HG02798 (cell line): ENCODE results near the gene WNT1.
A peak's percentile ranks its signal among the peaks of the same experiment; 100 is the strongest.

Source experiments
- ATAC-seq: cut with Tn5 transposase; IDR thresholded peaks from one replicate; pipeline ENCODE4 v1.9.1; 2021; ENCODE audit warnings: mild to moderate bottlenecking; ENCODE audit not compliant: unreplicated experiment, poor library complexity

Gene WNT1

DNA sequence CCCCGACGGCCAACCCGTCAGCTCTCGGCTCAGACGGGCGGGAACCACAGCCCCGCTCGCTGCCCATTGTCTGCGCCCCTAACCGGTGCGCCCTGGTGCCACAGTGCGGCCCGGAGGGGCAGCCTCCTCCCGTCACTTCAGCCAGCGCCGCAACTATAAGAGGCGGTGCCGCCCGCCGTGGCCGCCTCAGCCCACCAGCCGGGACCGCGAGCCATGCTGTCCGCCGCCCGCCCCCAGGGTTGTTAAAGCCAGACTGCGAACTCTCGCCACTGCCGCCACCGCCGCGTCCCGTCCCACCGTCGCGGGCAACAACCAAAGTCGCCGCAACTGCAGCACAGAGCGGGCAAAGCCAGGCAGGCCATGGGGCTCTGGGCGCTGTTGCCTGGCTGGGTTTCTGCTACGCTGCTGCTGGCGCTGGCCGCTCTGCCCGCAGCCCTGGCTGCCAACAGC lies at the start of gene WNT1:
Gene WNT1 (plus strand): TSS at position 32 of the 450 bp plus-strand sequence. CDS start 329 bp downstream, at position 361.
- ATAC-seq, result no peak

DNA sequence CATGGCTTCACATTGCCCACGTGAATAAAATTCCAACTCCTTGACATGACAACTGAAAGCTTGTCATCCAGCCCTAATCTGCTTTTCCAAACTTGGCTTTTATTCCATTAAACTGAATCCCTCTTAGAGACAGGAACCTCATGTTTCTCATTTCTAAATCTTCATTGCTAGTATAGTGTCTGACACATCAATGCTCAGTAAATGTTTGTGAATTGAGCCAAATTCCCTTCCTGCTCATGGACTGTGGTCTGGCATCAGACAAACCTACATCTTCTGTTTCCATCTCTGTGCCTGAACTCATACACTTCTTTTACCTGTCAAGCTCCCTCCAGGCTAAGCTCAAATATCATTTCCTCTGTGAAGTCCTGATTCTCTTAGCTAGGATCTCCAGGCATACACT lies 48.6 kb upstream of the WNT1 start:
- no peak for ATAC-seq

DNA sequence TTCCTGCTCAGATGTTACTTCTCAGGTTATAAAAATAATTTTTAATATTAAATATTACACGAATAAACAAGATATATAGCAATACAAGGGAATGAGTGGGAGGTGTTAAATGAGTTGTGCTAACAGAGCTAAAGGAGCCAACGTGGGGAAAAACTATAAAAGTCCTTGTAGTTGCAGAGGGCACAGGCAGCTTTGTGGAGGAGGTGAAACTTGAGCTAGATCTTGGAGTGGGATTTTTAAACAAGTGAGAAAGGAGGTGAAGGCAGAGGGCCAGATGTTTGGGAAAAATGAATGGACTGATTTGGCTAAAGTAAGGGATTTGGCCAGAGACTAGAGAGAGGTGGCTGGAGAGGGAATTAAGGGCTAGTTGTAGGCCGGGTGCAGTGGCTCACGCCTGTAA lies 47.6 kb upstream of the WNT1 start:
- no peak for ATAC-seq

DNA sequence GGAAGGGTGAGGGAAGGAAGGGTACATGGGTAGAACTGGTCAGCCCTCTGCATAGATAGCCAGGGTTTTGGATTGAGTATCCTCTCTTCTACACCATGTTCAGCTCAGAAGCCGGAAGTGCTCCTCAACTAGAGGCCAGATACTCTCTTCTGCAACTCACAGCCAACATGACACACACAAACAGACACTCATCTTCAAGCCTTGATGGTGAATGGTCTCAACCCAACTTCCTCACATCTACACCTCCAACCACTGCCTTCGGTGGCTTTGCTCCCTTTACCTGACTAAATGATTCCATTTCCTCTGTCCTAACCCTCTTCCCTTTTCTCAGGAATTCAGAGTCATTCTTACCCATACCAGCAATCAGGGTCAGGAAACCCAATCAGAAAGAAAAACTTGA lies 45.2 kb upstream of the WNT1 start:
- ATAC-seq, result no peak

DNA sequence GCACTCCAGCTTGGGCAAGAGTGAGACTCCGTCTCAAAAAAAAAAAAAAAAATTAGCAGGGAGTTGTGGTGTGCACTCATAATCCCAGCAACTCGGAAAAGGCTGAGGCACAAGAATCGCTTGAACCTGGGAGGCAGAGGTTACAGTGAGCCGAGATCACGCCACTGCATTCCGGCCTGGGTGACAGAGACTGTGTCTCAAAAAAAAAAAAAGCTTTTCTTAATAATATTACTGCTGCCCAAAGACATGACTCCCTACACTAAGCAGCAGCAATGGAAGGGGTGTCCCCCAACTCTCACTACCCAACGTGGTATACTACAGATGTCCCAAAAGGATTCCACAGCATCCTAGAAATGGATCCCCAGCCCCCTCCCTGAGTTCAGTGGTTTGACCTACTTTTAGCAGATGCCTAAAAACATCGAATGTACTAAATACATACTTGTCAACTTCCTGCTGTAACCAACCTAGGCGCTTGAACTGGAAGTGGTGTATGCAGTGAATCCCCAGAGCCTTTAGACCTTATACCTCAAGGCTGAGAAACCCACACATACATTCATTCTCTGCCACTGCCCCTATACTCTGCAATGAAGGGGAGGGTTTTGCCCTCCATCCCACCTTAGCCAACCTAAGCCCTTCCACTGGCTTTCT lies 44.3 kb upstream of the WNT1 start:
- no peak for ATAC-seq

DNA sequence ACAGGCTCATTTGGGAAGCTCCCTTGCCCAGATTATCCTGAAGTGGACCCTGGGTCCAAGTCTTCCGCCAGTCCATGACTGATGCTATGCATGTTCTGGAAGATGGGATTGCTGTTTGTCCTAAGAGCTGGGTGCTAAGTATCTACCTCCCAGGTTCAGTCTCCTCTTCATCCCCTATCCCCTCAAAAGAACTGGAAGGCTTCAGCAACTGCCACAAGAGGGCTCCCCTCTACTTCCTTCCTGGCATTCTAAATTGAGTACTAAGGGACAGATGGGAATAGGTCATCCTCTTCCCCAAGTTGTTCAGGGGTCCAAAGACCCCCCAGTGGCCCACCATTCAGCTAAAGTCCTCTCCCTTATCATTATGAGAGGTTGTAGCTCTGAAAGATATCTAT lies 43.8 kb upstream of the WNT1 start:
- no peak for ATAC-seq

DNA sequence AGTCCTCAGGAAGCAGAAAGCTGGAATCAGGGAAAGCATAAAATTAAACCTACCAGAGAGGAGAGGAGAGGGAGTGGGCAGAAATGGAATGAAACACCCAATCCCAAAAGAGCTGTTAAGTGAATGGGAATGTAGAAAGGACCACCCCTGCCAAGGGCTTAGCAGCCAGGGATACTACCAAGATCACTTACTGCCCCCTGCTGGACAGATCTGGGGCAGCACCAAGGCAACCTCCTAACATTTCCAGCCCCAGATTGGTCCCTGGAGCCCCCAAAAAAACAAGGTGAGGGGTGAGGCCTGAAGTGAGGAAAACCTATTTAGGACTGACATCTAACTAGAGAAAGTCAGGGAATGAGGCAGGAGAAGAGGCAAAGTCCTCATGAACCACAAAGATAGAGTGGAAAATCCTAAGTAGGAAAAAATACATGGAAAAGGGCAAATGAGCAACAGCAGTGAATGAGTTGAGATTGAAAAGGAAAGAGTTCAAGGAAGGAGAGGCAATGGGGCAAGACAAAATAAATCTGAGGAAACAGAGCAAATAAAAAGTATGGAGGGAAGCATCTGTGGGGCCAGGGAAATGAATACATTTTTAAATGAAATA lies 41.6 kb upstream of the WNT1 start:
- peak; percentile 60 for ATAC-seq

DNA sequence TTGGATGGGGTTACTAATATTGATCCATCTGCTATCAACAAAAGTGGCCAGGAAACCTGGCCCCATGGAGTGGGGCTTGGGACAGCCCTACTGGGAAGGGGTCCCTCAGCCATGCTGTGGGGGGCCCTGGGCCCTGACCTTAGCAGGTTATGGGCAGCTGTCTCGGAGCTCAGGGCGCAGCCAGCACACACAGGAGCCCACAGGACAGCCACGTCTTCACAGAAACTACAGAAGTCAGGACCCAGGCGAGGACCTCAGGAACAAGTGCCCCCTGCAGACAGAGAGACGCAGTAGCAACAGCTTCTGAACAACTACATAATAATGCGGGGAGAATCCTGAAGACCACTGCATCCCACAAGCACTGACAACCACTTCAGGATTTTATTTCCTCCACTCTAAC lies 41.0 kb upstream of the WNT1 start:
- no peak for ATAC-seq

DNA sequence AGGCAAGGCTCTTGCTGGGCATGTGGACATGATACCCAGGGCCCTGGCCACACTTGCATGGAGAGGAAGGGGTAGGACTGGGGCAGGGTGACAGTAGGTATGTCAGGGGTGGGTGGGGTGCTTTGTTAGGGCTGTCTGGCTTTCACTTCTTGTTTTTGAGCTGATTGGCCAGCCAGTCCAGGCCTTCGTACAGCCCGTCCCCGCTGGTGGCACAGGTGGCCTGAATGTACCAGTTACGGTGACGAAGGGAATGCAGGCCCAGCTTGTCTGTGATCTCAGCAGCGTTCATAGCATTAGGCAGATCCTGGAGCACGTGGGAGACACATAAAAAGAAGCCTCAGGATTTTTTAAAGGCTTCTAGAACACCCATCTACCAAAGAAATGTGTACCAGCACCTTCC lies 39.3 kb upstream of the WNT1 start:
- no peak for ATAC-seq

DNA sequence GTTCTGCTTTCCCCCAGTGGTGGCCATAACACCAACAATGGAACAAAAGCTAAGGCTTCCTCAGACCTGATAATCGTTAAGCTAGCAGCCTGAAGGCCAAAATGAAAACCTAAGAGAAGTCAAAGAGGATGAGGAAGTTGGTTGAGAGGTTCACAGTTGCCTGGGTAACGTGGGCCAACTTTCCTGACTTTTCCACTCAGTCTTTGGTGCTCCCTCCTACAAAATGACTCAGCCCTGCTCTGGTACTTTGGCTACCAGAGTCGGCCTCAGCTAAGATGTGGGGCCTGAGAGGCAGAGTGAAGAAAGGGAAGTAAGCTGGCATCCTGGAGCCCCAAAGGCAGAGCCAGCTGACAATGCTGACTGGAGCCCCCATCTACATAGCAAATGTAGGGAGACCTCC lies 37.9 kb upstream of the WNT1 start:
- no peak for ATAC-seq

DNA sequence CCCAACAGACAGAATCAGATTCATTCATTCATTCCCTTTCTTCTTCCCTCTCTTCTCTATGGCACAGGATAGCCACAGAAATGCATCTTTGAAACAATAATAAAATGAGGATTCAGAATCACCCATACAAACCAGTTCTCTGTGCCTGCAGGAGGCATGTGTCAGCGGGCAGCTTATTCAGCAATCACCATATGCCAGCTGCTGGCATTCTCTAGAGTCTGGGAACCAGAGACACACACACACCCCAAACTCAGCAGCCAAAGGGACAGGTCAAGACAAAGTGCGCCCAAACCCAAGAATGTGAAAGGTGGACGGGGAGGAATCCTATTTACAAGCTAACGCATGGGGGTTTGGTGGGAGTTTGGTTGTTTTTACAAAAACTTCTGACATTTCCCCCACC lies 34.9 kb upstream of the WNT1 start:
- no peak for ATAC-seq

DNA sequence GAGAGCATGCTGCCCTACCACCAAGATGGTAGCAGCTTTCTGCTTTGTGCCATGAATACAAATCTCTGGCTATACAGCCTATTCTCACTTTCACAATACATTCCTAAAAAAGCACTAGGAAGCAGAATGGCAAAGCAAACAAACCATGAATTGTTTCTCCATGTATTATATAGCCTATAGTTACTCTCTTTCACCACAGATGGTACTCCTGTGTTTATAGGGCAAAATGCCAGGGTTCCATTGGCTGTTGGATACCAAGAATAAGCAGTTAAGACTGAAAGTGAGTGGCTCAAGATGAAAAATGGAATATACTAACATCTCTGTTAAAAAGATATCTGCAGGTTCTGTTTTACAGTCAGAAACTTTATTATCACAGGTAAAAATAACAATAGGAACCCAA lies 31.9 kb upstream of the WNT1 start:
- ATAC-seq, result no peak

DNA sequence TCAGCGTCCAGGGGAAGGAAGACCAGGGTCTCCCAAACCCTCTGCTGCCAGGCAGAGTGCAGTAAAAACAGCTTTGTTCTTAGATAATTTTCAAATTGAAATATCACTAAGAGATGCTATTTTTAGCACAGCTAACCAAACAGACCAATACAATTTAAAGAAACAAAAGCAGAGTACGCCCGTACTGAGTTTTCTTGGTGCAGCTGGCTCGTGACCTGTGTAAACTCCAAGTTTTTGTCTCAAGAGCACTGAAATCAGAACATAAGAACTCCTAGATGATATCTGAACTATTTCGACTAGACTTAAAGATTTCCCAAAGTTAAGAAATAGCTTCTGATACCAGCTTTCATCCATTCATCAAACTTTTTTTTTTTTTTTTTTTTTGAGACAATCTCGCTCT lies 31.2 kb upstream of the WNT1 start:
- ATAC-seq, result no peak

DNA sequence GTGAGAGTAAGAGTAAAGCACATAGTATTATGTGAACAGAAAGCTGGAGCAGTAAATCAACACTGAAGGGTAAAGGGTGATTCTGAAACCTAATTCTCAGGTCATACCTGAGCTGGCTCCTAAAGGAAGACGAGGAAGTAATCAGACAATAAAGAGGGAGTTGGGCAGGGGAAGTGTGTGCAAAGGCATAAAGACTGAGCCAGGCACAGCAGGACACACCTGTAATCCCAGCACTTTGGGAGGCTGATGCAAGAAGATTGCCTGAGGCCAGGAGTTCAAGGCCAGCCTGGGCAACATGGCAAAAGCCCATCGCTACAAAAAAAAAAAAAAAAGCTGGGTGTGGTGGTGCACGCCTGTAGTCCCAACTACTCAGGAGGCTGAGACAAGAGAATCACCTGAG lies 30.4 kb upstream of the WNT1 start:
- ATAC-seq, result no peak

DNA sequence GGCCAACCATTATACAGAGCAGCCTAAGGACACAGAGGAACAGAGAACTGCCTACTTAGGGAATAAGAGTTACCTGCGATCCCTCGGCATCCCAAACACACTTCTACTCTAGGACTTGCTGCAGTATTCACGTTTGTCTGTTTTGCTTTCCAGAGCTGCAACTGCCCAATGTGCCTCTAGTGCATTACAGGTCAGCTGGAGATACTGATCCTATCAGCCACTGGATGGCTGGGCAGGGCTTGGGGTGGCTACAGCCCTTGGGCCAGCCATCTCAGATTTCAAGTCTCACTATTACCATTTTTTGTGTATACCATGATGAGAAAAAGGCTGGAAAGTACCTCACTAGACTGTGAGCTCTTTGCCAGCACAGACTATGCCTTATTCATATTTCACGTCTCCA lies 25.4 kb upstream of the WNT1 start:
- ATAC-seq, result no peak

DNA sequence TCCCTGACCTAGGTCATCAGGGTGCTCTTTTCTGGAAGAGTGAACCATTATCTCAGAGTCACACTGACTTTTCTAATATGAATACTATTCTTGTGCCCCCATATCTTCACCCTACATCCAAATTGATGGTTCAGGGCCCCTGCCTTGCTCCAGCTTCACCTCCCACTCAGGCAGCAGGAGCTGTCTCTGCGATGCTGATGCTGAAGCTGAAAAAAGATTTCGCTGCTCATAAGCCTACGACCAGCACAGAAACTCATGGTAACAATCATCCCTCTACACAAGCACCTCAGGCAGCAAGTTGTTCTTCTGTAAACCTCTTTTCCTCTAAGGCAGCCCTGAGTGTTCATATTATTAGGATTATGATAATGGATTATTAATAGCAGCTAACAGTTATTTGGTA lies 24.1 kb upstream of the WNT1 start:
- no peak for ATAC-seq

DNA sequence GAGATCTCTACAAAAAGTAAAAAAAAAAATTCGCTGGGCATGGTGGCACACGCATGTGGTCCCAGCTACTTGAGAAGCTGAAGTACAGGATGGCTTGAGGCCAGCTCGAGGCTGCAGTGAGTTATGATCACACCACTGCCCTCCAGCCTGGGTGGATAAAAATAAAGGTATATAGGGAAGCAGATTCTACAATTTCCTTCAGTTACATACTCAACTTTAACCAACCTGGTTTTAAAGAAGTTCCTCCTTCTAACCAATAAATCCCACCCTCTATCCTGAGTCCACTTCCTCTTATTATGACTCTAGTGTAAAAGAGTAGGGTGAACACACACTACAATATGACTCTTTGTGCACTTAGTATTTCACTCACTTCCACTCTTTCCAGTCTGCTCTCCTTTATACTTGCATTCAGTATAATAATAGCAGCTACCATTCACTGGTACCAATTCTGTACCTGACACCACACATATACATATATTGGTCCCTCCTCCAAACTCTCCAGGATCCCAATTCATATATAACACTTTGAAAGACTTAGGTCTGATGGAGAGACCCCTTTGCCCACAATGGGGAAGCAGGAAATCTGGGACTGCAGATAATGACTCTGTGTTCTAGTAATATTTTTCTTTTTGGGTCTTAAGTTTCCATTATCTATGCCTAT lies 23.2 kb upstream of the WNT1 start:
- no peak for ATAC-seq

DNA sequence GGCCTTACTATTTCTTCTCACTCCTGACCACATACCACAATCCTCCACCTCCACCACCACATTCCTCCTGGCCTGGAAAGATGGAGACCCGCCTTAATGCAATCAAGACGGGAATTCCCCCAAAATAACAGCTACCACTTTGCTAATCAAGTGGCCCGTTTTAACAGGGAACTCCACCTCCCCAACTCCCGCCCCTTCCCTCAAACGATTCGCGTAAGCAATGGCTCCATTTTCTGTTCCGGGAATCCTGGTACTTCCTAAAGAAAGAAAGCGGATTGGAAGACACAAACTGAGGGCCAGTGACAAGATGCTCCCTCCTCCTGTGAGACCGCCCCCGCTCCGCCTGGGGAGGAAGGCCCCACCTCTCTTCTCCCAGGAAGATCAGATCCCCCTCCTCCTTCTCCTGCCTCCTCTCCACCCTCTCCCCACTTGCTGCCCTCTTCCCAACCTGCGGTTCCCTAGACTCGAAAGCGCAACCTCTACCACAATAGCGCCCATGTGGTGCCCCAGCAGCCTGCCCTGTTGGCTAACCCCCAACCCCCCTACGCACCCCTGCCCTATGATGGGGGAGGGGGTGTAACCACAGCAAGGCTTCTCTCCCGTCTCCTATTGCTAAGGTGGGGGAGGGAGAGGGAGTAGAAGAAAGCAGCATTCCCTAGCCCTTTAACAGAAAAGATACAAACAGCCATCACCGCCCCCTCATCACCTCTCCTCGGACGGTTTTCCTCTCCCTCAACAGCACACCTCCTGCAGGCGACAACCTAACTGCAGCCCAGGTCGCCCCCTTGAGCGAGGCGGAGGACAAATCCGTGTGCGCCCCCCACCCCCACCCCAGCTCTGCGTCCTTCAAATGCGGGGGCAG lies 21.6 kb upstream of the WNT1 start:
- no peak for ATAC-seq

DNA sequence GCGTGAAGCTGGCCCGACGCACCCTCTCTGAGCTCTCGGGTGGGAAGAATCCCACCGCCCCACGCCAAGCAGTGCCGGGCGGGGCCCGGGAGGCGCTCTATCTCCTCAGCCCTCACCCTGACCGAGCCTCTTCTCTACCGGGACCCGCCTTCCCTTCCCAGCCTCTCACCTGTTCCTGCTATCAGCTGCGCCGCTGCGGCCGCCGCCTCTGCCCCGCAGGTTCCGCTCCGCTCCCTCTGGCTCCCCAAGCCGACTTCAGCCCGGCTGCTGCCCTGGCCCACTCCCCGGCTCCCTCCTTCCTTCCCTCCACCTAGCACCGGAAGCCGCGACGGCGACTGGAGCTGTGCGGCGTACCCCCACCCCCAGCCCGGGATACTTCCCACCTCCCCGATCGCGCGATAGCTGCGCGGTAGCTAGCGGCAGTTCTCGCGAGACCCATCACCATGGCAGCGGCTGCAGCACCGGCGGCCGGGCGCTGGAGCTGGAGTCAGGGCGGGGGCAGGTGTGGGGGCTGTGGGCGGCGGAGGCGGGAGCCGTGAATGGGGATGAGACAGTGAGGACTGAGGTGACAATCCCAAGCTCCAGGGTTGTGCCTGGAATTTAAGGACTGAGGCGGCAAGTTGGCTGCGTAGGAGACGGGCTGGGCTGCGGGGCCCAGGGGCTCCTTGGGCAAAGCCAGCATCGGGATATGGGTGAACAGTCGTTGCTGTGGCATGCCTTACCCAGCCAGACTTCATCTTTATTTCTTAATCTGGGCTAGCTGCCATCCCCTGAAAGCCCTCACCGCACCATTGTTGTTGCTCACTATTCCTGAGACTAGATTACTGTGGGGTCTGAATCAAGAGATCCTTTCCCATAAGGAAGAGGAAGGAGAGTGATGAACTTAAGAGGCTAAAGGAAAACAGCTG lies 20.7 kb upstream of the WNT1 start, which contains the start of gene ARF3:
Gene ARF3 (minus strand): TSS at position 347 of the 908 bp plus-strand sequence. CDS start 16,392 bp downstream, outside the sequence.
- ATAC-seq, result peak; percentile 93

DNA sequence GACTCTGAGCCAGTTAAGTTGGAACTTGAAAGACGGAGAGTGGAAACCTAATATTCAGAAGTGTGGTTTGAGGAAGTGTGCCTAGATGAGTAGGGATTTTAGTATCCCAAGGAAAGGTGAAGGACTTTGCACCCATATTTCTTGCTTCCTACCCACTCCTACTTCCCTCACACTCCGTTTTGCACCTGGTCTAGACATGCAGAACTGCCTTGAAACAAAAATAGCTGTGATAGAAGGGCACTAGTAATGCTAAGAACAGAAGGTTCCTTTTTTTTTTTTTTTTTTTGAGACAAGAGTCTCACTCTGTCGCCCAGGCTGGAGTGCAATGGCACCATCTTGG lies 20.1 kb upstream of the WNT1 start:
- ATAC-seq, result no peak
